Measurements from ENCODE around the gene PPRC1. TPM values are rescaled to one million over a fixed set of nuclear protein-coding genes. Genes with fewer than 3 reads are reported as not detected.

The PPRC1 gene
- 13.7 and 28.0 TPM in 2 replicates for total RNA-seq

GRCh38 chr10:102132563-102133372 lies at the start of gene PPRC1:
Gene PPRC1, plus strand, starts transcription at chr10:102133040. Its CDS starts 29 bp downstream, at chr10:102133069.

GRCh38 chr10:102120142-102120990 lies 12.5 kb upstream of the PPRC1 start, which contains the start of gene LDB1:
Gene LDB1, minus strand, starts transcription at chr10:102120368. Its CDS starts 258 bp downstream, at chr10:102120110.

GRCh38 chr10:102151774-102152544 lies 19.1 kb downstream of the PPRC1 start, which contains the start of gene NOLC1:
Gene NOLC1, plus strand, starts transcription at chr10:102152389. Its CDS starts 22 bp downstream, at chr10:102152411.

Other genes starting within 250 kb of the PPRC1 start
- gene ARMH3, start 76.9 kb upstream of the PPRC1 start, total RNA-seq: 11.7 and 12.2 TPM in 2 replicates
- gene HPS6, start 67.7 kb upstream of the PPRC1 start, total RNA-seq: 30.6 and 38.2 TPM in 2 replicates
- gene LDB1, start 12.7 kb upstream of the PPRC1 start, total RNA-seq: 39.2 and 46.9 TPM in 2 replicates
- gene NOLC1, start 19.3 kb downstream of the PPRC1 start, total RNA-seq: 19.6 and 60.2 TPM in 2 replicates
- gene ELOVL3, start 93.3 kb downstream of the PPRC1 start, total RNA-seq: 0.42 and 2.4 TPM in 2 replicates
- not detected in 2 replicates for gene PITX3, start 108.5 kb downstream of the PPRC1 start, total RNA-seq
- 35.6 and 71.9 TPM in 2 replicates for gene GBF1, start 112.5 kb downstream of the PPRC1 start, total RNA-seq

Measured in smooth muscle cell of the umbilical artery (primary cell).